ENCODE data around the gene MAGEC1.

GRCh38 chrX:141952603-141953002, 48.9 kb downstream of the MAGEC1 start:
- TF ChIP-seq REST (IDR thresholded peaks at IDR 0.05; ENCODE audit: low read depth, low read length) (no peak), CTCF (IDR thresholded peaks at IDR 0.05) (no peak)

Measured in SK-N-SH (cell line).